GM12875 (cell line): ENCODE results near the gene EXOC6B.

Source experiments
- H3K4me3 ChIP-seq: one replicate; pipeline ENCODE4 v1.5.1; 2011; ENCODE audit warnings: low read depth, low read length, control low read depth
- CTCF ChIP-seq: IDR thresholded peaks from 2 replicates; pipeline ENCODE4 v1.5.1; 2011; ENCODE audit warnings: low read depth, mild to moderate bottlenecking, control low read depth, inconsistent platforms, low read length, moderate library complexity, borderline replicate concordance; ENCODE audit not compliant: insufficient read depth

Gene EXOC6B

GRCh38 chr2:72263043-72263775 lies 562.6 kb downstream of the EXOC6B start:
- no peak for TF ChIP-seq CTCF
- no peak overlapping the region for H3K4me3 ChIP-seq

- no peak for TF ChIP-seq CTCF
- no peak overlapping the region for H3K4me3 ChIP-seq
These were observed 564.8 kb downstream of the EXOC6B start for GRCh38 chr2:72261076-72261475.

- H3K4me3 ChIP-seq, result no peak overlapping the region
- TF ChIP-seq CTCF, result no peak
These were observed 570.3 kb downstream of the EXOC6B start for GRCh38 chr2:72255540-72255939.

GRCh38 chr2:72254831-72255451 lies 570.9 kb downstream of the EXOC6B start:
- H3K4me3 ChIP-seq, result no peak overlapping the region
- no peak for TF ChIP-seq CTCF

GRCh38 chr2:72238311-72238710 lies 587.5 kb downstream of the EXOC6B start:
- H3K4me3 ChIP-seq, result no peak overlapping the region
- TF ChIP-seq CTCF, result no peak

- no peak for TF ChIP-seq CTCF
- H3K4me3 ChIP-seq, result no peak overlapping the region
These were observed 588.3 kb downstream of the EXOC6B start for GRCh38 chr2:72237549-72237948.
